H1 (cell line): Measurements from ENCODE around the gene SH3BGRL. TPM values are rescaled to one million over a fixed set of nuclear protein-coding genes. Genes with fewer than 3 reads are reported as not detected.

Experiments
- BRCA1 ChIP-seq: IDR thresholded peaks from 2 replicates; pipeline ENCODE4 v1.6.1; 2012; ENCODE audit warnings: low read depth, low read length, improper control_type of control experiment
- HDAC6 ChIP-seq: IDR thresholded peaks from one replicate; pipeline ENCODE4 v1.7.1; 2012; ENCODE audit warnings: low read depth, mild to moderate bottlenecking, inconsistent platforms, low read length, moderate library complexity
- MAFK ChIP-seq: IDR thresholded peaks from 2 replicates; pipeline ENCODE4 v1.6.1; 2012; ENCODE audit warnings: low read depth, mild to moderate bottlenecking, improper control_type of control experiment, low read length
- SIRT6 ChIP-seq: IDR thresholded peaks from one replicate; pipeline ENCODE4 v1.7.1; 2012; ENCODE audit warnings: low read length, inconsistent platforms
- SIX5 ChIP-seq: IDR thresholded peaks from 2 replicates; pipeline ENCODE4 v1.6.1; 2011; ENCODE audit warnings: mild to moderate bottlenecking, low read depth, low read length
- SP4 ChIP-seq: IDR thresholded peaks from 2 replicates; pipeline ENCODE4 v1.6.1; 2012; ENCODE audit warnings: low read length, inconsistent platforms
- YY1 ChIP-seq: IDR thresholded peaks from 2 replicates; pipeline ENCODE4 v1.6.1; 2011; ENCODE audit warnings: low read depth, mild to moderate bottlenecking, low read length
- polyA plus RNA-seq, 7 experiments: library from polyadenylated mRNA; depleted of rRNA in 3 of 7; stranded (reverse) in 5 of 7; unstranded in 2 of 7; fragments of >200 nt in 5 of 7; fragments of 200-250 nt in 2 of 7; gene quantifications; 1 replicate in 5 of 7; 2 replicates in 1 of 7; 4 replicates in 1 of 7; pipeline versions ENCODE4 v1.2.1 to v1.2.3, GENCODE V29; 2011 to 2013; ENCODE audit warnings: missing spikeins in 2 of 7, mixed read lengths in 2 of 7
- total RNA-seq: library from RNA; stranded (reverse); fragmentation: NEBNext Ultra II Directional; extraction: Animal tissue kit (Norgen Biotek cat#: 25700); gene quantifications from 2 replicates; pipeline ENCODE4 v1.2.1, GENCODE V29; 2021
- TF ChIP-seq, protein P1 (sequence below): fragments of 300-600 bp; sonication (generic); IDR thresholded peaks from 2 replicates; pipeline ENCODE4 v1.7.1; 2012; ENCODE audit warnings: low read length, moderate library complexity, mild to moderate bottlenecking, inconsistent platforms; ENCODE audit not compliant: insufficient replicate concordance
- TF ChIP-seq, protein P2 (sequence below): IDR thresholded peaks from 2 replicates; pipeline ENCODE4 v1.6.1; 2012; ENCODE audit warnings: inconsistent platforms

The SH3BGRL gene
- total and polyA plus RNA-seq, 2 of the 8 experiments (the other 6 are each of a cell fraction or from before 2014, with no cell fraction given), result 36.3 to 49.6 TPM

DNA sequence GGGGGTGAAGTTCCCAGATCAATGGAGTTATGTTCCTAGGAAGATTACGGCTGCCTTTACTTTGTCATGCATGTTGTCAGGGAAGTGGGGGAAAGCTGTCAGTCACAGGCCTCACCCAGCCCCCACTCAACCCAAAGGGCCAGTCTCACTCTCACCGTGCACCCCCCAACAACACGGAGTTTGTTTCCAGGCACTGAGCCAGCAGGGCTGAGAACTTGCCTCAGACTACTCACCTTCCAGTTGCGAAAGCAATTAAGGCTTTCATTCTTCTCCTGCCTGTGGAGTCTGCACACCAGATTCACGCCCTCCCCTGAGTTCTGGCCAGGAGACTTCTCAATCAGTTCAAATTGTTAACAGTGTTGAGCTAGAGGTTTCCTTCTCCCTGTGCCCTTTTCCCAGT, 114.3 kb downstream of the SH3BGRL start (continued):
- TF ChIP-seq, protein P1, sequence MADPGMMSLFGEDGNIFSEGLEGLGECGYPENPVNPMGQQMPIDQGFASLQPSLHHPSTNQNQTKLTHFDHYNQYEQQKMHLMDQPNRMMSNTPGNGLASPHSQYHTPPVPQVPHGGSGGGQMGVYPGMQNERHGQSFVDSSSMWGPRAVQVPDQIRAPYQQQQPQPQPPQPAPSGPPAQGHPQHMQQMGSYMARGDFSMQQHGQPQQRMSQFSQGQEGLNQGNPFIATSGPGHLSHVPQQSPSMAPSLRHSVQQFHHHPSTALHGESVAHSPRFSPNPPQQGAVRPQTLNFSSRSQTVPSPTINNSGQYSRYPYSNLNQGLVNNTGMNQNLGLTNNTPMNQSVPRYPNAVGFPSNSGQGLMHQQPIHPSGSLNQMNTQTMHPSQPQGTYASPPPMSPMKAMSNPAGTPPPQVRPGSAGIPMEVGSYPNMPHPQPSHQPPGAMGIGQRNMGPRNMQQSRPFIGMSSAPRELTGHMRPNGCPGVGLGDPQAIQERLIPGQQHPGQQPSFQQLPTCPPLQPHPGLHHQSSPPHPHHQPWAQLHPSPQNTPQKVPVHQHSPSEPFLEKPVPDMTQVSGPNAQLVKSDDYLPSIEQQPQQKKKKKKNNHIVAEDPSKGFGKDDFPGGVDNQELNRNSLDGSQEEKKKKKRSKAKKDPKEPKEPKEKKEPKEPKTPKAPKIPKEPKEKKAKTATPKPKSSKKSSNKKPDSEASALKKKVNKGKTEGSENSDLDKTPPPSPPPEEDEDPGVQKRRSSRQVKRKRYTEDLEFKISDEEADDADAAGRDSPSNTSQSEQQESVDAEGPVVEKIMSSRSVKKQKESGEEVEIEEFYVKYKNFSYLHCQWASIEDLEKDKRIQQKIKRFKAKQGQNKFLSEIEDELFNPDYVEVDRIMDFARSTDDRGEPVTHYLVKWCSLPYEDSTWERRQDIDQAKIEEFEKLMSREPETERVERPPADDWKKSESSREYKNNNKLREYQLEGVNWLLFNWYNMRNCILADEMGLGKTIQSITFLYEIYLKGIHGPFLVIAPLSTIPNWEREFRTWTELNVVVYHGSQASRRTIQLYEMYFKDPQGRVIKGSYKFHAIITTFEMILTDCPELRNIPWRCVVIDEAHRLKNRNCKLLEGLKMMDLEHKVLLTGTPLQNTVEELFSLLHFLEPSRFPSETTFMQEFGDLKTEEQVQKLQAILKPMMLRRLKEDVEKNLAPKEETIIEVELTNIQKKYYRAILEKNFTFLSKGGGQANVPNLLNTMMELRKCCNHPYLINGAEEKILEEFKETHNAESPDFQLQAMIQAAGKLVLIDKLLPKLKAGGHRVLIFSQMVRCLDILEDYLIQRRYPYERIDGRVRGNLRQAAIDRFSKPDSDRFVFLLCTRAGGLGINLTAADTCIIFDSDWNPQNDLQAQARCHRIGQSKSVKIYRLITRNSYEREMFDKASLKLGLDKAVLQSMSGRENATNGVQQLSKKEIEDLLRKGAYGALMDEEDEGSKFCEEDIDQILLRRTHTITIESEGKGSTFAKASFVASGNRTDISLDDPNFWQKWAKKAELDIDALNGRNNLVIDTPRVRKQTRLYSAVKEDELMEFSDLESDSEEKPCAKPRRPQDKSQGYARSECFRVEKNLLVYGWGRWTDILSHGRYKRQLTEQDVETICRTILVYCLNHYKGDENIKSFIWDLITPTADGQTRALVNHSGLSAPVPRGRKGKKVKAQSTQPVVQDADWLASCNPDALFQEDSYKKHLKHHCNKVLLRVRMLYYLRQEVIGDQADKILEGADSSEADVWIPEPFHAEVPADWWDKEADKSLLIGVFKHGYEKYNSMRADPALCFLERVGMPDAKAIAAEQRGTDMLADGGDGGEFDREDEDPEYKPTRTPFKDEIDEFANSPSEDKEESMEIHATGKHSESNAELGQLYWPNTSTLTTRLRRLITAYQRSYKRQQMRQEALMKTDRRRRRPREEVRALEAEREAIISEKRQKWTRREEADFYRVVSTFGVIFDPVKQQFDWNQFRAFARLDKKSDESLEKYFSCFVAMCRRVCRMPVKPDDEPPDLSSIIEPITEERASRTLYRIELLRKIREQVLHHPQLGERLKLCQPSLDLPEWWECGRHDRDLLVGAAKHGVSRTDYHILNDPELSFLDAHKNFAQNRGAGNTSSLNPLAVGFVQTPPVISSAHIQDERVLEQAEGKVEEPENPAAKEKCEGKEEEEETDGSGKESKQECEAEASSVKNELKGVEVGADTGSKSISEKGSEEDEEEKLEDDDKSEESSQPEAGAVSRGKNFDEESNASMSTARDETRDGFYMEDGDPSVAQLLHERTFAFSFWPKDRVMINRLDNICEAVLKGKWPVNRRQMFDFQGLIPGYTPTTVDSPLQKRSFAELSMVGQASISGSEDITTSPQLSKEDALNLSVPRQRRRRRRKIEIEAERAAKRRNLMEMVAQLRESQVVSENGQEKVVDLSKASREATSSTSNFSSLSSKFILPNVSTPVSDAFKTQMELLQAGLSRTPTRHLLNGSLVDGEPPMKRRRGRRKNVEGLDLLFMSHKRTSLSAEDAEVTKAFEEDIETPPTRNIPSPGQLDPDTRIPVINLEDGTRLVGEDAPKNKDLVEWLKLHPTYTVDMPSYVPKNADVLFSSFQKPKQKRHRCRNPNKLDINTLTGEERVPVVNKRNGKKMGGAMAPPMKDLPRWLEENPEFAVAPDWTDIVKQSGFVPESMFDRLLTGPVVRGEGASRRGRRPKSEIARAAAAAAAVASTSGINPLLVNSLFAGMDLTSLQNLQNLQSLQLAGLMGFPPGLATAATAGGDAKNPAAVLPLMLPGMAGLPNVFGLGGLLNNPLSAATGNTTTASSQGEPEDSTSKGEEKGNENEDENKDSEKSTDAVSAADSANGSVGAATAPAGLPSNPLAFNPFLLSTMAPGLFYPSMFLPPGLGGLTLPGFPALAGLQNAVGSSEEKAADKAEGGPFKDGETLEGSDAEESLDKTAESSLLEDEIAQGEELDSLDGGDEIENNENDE, result no peak
- TF ChIP-seq, protein P2, sequence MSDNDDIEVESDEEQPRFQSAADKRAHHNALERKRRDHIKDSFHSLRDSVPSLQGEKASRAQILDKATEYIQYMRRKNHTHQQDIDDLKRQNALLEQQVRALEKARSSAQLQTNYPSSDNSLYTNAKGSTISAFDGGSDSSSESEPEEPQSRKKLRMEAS, result no peak
- TF ChIP-seq SP4 (no peak), BRCA1 (no peak), SIX5 (no peak), YY1 (no peak), SIRT6 (no peak), MAFK (no peak), HDAC6 (no peak)
